IPS-NIHi7 (cell line): ENCODE results near the gene PHF21A.
"Not testable (repeated sequence)": the region's sequence is repeated elsewhere in the genome, so short reads cannot be mapped to it uniquely, and the experiment has no call there.

Source experiments
- DNase-seq: peaks from one replicate; pipeline ENCODE4 v3.0.0; 2012; ENCODE audit warnings: mixed read lengths; ENCODE audit errors: extremely low spot score

PHF21A gene

DNA sequence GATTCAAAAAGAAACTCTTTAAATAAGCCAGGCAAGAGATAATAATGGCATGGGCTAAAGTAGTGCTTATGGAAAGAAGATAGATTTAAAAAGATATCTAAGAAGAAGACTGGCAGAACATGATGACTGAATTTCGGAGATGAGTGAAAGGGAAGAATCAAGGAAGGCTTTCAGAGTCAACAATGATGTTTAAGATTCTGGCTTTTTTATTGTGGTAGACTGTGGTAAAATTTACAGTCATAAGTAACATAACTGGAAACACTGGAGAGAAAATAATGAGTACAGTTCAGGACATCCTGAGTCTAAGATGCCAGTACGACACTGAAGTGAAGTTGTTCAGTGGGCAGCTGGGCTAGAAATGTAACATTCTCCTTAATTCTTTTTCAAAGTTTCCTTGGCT is 85.2 kb downstream of the PHF21A start:
- DNase-seq: no peak

DNA sequence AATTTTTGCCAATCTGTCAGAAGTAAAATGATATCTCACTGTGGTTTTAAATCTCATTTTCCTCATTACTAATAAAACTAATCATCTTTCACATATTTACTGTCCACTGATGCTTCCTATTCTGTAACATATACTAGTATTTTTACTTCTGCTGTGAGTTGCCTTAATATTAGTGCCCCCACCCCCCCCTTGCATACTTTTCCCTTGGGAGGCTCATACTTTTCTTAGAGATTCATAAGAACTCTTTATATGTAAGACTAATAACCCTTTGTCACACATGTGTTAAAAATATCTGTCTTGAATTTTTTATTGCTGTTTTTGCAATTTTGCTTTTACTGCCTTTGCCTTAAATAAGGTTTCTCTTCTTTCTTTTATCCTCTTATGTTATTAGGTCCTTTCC is 87.2 kb downstream of the PHF21A start:
- no peak for DNase-seq

DNA sequence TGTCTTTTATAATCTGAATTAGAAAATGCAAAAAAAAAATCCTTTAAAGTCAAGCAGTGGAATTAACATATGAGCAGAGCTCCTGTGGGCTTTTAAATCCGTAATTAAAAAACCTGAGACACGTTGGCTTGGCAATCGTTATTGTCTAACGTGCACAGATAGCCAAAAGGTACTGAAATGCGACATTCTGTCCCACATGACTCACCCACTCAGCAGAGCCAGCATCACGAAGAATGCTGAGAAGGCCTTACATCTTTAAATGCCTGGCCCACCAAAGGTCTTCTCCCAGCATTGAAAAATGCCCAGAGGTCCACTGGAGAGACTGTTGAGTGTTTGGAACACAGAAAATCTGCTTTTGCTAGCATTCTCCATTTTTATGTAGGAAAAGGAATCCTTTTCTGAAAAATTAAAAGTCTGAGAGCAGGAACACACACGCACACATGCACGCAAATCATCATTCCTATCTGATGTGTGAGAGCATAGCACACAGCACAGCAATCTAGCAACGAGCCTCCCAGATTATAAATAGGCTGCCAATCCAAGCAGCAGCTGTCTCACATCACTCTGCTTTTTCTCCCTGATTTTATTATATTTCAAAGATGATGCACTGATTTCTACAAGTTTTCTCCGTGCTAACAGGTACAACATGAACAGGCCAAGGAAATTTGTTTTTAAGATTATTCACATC is 94.5 kb downstream of the PHF21A start:
- no peak for DNase-seq

DNA sequence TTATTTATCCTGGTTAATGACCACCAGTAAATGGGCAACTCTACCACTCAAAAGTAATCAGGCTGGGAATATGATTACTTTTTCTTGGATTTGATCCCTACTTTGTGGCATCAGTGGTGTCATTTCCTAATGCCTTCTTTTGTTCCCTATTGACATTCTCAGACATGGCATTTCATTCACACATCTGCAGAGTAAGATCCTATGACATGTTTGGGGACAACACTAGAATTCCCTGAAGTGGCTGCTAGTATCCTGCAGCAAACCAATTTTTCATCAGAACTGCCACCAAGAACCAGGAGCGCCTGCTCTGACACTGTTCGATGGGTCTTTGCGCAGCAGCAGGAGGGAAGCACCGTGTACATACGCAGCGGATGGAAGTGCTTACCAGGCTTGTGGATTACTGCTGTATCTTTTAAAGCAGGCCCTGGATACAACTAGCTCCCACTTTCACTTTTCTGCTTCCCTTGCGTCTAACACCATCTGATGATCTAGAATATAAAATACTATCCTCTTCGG is 101.1 kb downstream of the PHF21A start:
- no peak for DNase-seq

DNA sequence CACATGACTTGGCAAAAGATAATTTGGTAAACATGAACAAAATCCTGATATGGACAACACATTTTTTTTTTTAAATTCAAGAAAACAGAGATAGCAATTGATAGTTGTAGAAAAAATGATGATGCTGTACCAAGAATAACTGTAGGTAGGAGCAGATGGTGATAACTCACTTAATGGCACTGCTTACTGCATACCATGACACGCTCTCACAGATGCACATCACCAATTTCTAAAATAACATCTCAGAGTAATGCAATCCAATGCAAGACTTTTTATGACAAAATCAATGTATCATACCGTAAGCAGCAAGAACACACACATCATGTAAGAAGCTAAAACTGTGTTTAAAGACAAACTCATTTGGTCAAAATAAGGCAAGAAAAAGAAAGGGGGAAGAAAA is 102.6 kb downstream of the PHF21A start:
- no peak for DNase-seq

DNA sequence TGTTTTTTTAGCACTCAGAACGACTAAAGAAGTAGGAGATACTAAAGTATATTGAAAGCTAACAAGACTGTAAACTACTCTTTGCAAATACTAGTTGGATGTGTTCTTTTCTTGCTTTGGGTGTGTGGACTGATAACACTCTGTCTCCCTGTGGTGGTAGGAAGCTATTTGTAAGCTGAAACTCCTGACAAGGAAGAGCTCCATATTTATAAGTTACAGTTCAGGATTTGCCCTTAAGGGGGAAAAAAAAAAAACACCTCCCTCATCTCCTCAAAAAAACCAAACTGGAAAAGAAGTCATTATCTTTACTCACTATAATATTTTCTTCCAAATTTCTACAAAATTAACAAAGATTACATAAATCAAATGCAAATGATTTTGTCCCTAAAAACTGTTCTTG is 103.9 kb downstream of the PHF21A start:
- no peak for DNase-seq

DNA sequence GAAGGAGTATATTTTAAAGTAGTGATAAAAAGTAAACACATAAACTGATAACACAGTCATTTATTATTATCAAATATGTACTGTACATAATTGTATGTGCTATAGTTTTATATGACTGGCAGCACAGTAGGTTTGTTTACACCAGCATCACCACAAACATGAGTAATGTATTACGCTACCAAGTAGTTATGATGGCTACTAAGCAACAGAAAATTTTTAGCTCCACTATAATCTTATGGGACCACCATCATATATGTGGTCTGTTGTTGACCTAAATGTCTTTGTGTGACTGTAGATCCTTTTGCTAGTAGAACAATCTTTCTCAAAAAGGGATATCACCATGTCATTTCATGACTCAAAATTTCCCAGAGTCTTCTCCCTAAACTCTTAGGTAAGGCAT is 105.3 kb downstream of the PHF21A start:
- no peak for DNase-seq

DNA sequence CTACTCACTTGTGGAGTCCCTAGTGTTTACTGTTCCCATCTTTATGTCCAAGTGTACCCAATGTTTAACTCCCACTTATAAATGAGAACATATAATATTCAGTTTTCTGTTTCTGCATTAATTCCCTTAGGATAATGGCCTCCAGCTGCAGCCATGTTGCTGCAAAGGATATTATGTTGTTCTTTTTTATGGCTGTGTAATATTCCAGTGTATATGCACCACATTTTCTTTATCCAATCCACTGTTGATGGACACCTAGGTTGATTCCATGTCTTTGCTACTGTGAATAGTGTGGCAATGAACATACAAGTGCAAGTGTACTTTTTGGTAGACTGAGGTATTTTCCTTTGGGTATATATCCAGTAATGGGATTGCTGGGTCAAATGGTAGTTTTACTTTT is 107.1 kb downstream of the PHF21A start:
- not testable (repeated sequence) for DNase-seq

DNA sequence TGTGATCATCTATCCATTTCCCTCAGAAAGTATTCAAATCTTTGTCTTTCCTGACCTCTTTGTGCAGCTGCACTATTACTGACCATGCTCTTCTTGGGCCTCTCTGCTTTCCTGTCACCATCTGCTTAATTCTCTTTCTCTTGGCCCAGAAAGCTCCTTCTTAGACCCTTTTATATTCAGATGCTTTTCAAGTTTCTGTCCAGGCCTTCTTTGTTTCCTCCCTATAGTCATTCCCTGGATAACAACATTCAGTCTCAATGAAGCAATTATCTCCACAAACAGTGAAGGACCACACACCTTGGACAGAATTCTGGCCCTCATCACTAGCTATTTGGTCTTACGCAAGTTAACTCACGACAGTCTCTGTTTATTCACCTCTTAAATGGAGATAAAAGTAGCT is 109.1 kb downstream of the PHF21A start:
- no peak for DNase-seq

DNA sequence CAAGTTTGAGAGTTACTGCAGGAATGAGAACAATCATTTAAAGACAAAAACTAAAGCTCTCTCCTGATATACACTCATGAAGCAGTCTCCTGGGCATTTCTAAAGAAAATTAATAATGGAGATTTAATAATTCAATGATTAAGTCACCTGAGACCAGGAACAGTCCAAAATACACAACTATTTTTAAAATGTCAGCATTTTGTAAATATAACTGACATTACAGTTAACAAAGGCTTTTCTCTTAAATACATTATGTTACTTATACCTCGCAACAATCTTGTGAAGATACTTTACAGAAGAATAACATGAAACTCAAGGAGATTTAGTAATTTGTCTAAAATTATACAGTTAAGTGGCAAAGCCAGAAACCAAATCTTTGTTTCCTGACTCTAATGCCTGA is 111.2 kb downstream of the PHF21A start:
- no peak for DNase-seq

DNA sequence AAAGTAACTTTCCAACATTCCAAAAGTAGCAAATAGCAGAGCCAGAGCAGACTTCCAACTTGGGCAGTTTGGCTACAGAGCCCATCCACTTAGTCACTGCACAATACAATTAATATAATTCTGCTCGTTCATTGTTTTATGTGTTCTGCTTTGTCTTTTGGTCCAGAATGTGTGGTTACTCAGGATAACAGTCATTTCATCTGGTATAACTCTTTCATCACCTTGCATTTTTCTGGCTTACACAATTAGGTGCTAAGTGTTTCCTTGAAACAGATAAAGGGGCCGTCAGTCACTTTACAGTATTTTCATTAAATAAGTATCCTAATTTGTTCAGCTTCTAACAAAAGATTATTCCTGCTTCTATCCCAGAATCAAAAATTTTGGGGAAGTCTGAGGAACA is 111.6 kb downstream of the PHF21A start:
- DNase-seq: no peak

DNA sequence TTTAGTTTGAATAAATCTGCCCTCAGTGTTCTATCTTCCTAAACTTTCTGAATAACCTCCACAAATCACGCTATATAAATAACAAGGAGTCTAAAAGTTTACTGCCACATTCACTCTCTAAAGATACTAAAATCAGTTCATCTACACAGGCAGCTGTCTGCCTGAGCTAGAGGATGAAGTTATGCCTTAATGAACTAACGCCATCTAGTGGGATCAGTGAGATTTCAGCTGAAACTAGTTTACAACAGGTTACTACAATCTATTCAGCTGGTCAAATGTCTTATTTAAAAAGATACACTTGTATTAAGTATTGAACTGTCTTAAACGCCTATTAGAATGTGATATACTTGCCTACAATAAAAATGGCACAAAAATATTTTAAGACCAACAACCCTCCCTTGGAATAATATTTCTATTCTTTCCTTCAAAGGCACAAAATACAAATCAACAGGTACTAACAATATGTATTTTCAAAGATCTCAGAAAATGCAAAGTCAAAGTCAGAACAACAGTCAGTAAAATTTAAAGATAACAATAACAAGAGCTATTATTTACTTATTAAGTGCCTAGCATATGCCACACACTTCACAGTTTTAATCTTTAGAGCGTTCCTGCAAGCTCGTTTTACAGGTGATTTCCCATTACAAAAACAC is 114.7 kb downstream of the PHF21A start:
- peak; percentile 64 for DNase-seq

DNA sequence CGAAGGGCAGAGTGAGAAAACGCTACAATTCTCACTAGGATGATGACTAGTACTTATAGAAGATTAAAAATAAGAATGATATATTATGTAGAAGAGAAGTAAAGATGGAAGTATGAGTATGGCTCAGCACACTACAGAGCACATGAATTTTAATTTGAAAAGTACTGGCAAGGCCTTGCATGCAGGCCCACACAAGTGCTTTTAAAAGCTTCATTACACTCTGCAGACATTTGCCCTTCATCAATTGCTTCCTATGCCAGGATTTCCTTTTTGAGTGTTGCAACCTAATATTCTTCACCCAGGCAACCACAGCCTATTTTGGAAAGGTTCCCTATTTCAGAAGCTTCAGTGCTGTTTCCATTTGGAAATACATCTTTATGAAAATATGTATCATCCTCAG is 117.7 kb downstream of the PHF21A start:
- DNase-seq: no peak

DNA sequence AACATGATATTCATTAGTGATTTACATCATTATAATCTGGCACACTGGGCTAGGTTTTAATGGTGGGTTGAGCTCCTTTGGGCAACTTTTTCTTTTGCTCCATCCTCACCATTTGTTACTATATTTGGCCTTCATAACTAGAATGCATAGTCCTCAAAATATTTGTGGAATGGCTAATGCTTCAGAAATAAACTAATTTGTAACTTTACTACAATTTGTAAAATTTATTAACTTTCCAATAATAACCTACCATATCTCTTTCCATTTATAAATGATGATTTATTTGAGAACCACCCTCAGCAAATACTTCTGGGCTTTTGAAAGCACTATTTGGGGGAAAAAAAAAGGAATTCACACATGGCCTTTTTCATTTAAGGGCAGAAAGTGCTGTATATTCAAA is 119.1 kb downstream of the PHF21A start:
- no peak for DNase-seq

DNA sequence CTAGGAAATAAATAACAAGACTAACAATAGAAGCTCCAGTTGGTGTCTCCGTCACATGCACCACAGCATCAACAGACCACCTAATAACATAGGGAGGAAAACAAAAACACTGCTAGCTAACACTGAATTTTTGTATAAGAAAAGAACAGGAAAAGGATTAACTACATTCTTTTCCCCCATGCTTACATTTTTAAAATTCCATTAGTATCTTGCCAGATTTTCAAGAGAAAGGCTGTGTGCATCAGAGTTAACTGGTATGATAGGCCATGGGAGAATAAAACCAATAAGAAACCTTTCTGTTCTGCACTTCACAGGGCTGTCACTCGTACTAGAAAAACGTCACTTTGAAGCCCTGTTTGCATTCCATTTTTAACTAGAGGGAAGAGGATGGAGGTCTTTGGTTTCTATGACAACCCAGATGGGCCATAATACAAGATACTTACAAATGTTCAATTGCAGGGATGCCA is 119.8 kb downstream of the PHF21A start:
- no peak for DNase-seq

DNA sequence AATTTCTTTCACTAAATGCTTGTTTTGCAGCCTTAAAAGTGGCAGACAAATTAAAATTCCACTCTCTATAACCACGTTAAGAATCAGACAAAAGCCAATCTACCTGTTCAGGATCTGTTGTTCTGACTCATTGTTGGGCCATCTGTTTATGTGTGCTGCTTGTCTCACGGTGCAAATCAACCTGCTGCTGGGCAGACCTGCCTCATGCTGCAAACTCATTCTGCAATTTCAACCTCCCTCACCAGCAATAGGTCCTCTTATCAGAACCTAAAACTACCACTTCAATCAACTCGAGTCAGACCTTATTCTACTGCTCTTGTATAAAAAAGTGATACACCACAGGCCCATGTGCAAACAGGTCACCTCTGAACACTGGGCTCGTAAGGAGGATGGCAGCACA is 123.7 kb downstream of the PHF21A start:
- no peak for DNase-seq

DNA sequence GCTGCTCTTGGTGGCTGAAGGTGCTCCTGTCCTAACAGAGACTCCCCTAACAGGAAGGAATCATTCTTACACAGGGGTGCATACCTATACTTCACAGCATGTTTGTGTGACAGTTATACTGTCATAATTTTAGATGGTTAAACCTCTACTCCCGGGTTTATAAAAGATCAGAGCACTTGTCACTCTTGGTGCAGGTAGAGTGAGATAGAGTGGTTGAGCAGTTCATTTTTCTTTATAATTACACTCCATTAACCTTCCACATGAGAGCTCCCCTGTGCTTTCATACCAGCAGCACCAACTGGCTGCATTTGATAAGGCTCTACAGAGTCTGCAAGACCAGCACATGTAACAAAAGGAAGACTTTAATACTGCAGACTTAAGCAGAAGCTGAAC is 125.9 kb downstream of the PHF21A start:
- DNase-seq: no peak

DNA sequence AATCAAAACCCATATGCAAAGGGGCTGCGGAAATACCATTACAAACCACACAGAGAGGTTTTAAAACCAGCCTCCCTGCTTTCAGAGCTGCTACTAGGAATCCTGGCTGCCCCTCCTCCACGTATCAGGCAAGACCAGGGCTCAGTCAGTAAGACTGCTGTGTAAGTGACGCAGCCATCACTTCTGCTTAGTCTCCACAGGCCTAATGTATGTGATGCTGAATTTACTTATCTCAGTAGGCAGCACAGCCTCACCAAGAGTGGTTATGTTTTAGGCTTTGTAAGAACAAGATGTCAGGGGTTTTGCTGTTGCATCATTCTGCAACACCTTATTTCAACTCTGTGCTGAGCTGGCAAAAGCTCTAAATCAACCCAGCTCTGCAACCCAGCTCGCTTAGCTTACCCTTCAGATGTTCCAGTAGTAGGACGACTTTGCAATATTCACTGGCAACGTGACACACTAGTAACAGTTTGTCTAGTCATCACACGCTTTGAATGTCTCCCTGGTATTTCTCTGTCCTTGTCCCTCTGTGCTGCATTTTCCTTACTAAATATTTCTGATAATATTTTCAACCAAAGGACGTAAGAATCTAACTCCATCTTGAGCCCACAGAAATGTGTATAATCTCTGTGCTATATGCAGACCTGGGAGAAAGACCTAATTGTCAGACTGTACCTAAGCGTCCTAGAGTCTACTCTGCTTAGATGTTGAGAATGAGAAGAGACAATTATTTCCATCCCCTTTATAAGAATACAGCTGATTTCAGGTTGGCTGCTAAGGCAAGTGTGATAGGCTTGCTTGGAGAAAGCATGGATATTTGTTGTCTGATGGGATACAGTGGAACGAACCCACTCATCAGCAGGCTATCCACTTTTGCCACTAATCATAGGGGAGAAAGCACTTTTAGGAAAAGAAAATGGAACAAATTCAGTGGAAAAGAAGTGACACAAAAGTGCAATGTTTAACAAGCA is 126.6 kb downstream of the PHF21A start:
- DNase-seq: peak; percentile 57

DNA sequence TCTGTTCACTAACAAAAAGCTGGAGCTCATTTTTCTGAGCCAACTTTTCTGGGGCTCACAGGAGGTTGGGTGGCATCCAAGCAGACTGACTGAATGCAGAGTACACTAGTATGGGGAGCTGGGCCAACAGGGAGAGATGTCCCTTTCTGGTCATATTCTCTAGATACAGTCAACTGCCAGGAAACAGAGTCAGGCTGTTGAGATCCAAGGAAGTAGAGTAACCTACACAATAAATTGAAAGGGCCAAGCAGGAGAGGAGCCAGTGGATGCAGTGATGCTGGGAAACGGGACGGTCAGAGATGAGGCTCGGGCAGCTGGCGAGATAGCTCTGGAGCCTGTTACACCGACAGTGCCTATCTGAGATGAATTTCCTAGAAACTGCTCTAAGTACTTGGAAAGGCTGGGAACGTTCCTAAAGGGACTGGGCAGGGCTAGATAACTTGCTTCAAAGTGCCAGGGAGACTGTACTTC is 127.7 kb downstream of the PHF21A start:
- DNase-seq: no peak

DNA sequence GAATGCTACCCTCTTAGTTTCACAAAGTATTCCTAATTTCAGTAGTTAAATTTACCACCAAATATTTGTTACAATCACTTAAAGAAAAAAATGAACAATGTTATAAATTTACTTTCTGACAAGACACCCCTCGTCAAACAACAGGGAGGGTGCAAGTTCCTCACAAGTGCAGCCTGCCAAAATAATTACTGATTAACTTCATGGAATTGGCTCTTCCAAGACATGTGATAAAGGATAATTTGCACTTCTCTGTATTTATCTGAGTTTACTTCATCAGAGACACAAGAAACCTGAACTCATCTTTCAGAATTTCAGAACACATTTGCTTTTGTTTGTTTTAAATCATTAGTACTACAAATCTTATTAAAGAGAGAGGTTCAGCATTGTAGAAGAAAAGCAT is 132.3 kb downstream of the PHF21A start:
- DNase-seq: no peak

DNA sequence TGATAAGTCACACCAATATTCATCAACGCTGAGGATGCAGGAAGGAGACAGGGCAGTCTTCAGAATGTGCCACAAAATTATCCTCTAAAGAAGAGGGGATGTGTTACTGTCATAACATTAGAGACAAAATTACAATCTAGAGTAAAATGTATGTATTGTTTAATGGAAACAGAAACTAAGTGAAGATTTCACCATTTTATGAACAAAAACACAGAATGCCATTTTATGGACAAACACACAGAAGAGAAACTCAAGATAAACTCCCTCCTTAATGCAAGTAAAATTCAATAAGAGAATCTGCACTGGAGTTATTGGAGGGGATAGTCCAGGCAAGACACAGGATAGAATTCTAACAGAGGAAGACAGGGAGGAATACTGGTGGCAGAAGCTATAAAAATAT is 136.0 kb downstream of the PHF21A start:
- no peak for DNase-seq

DNA sequence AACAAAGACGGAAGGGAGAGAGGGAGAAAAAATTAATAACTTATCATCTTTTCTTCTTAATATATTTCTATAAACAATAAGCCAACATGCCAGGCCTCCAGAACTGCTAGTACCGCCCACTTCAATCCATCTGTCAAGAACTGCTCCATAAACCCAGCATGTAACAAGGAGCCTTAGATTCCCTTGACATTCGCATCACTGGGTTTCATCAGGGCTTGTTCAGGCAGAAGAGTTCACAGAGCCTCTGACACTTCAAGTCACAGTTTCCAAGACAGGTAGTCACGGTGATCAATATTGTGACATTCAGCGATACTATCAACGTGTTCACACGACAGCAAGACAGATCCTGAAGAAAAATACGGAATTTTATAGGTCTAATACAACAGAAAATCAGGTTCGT is 137.1 kb downstream of the PHF21A start:
- no peak for DNase-seq
